H1 (cell line): Measurements from ENCODE around the gene SAT1. TPM values are rescaled to one million over a fixed set of nuclear protein-coding genes. Genes with fewer than 3 reads are reported as not detected.

Experiments used
- CTCF ChIA-PET: fragments of 300-600 bp; sonication (Branson Sonifier 250); formaldehyde crosslinking; loops from one replicate; lab custom pipeline; 2021; ENCODE audit not compliant: partially characterized antibody; lab: Charles Lee
- POLR2A ChIA-PET: fragments of 300-600 bp; sonication (Branson Sonifier 250); formaldehyde crosslinking; loops from one replicate; lab custom pipeline; 2021; ENCODE audit warnings: inconsistent platforms; ENCODE audit not compliant: partially characterized antibody; lab: Charles Lee
- DNase-seq, 2 experiments: peaks; one replicate each; pipeline versions ENCODE4 v3.0.0 to v3.0.0-alpha.2; 2010 to 2022; ENCODE audit warnings: low spot score in 2 of 2, low read depth in 1 of 2, mixed read lengths in 1 of 2
- FAIRE-seq: peaks from 2 replicates; lab custom pipeline; 2011; peaks lifted over from hg19 to GRCh38; lab: Jason Lieb, UNC
- H2AFZ ChIP-seq: 2 replicates; pipeline ENCODE4 v1.8.1; 2012; ENCODE audit warnings: low read length, inconsistent platforms
- H2AK5ac ChIP-seq: 2 replicates; pipeline ENCODE4 v1.6.1; 2013; ENCODE audit warnings: low read depth, low read length
- H2BK120ac ChIP-seq: replicated peaks from 2 replicates; pipeline ENCODE3; 2013; ENCODE audit warnings: low read depth, low read length, inconsistent platforms
- H2BK12ac ChIP-seq: 2 replicates; pipeline ENCODE4 v1.6.1; 2013; ENCODE audit warnings: low read depth, low read length
- H2BK15ac ChIP-seq: 2 replicates; pipeline ENCODE4 v1.6.1; 2013; ENCODE audit warnings: low read length
- H2BK20ac ChIP-seq: 2 replicates; pipeline ENCODE4 v1.6.1; 2013; ENCODE audit warnings: low read length
- H2BK5ac ChIP-seq: 2 replicates; pipeline ENCODE4 v1.6.1; 2013; ENCODE audit warnings: low read depth, low read length
- H3K14ac ChIP-seq: 2 replicates; pipeline ENCODE4 v1.6.1; 2013; ENCODE audit warnings: inconsistent platforms; ENCODE audit not compliant: insufficient read length
- H3K18ac ChIP-seq: 2 replicates; pipeline ENCODE4 v1.6.1; 2013; ENCODE audit warnings: low read length; ENCODE audit errors: extremely low read depth
- H3K23ac ChIP-seq: 2 replicates; pipeline ENCODE4 v1.6.1; 2013; ENCODE audit warnings: inconsistent platforms; ENCODE audit not compliant: insufficient read length
- H3K23me2 ChIP-seq: 2 replicates; pipeline ENCODE4 v1.6.1; 2013; ENCODE audit warnings: low read depth, low read length
- H3K27ac ChIP-seq: 2 replicates; pipeline ENCODE4 v1.6.1; 2011; ENCODE audit warnings: low read depth, low read length, inconsistent platforms
- H3K27me3 ChIP-seq, 4 experiments: replicated peaks in 1 of 4; 1 replicate in 1 of 4; 2 replicates in 3 of 4; pipeline versions ENCODE4 v1.6.1 to v1.8.1; 2011 to 2013; ENCODE audit warnings: low read length in 3 of 4, mild to moderate bottlenecking in 3 of 4, inconsistent platforms in 2 of 4, mixed read lengths in 2 of 4, moderate library complexity in 1 of 4; ENCODE audit not compliant: control insufficient read depth in 3 of 4, insufficient read depth in 3 of 4; ENCODE audit errors: extremely low read depth in 1 of 4
- H3K36me3 ChIP-seq, 4 experiments: 2 replicates each; pipeline versions ENCODE4 v1.6.1 to v1.8.1; 2011 to 2013; ENCODE audit warnings: mild to moderate bottlenecking in 4 of 4, low read length in 3 of 4, moderate library complexity in 2 of 4, control low read depth in 1 of 4, inconsistent platforms in 1 of 4; ENCODE audit not compliant: insufficient read depth in 4 of 4, control insufficient read depth in 2 of 4
- H3K4ac ChIP-seq: replicated peaks from 2 replicates; pipeline ENCODE3; 2013; ENCODE audit warnings: low read length, low read depth, mixed read lengths, inconsistent platforms; ENCODE audit not compliant: insufficient read length
- H3K4me1 ChIP-seq, 4 experiments: replicated peaks in 1 of 4; 1 replicate in 1 of 4; 2 replicates in 3 of 4; pipeline versions ENCODE4 v1.6.1 to v1.8.1; 2011 to 2013; ENCODE audit warnings: low read length in 3 of 4, inconsistent platforms in 2 of 4, mixed read lengths in 1 of 4; ENCODE audit not compliant: insufficient read depth in 4 of 4, control insufficient read depth in 3 of 4
- H3K4me2 ChIP-seq, 2 experiments: 2 replicates each; pipeline versions ENCODE4 v1.6.1 to v1.8.1; 2011 to 2013; ENCODE audit warnings: low read depth in 2 of 2, low read length in 2 of 2, control low read depth in 1 of 2, inconsistent platforms in 1 of 2, mild to moderate bottlenecking in 1 of 2; ENCODE audit not compliant: insufficient read depth in 1 of 2
- H3K4me3 ChIP-seq, 4 experiments: fragments of 200-600, 300-600 bp in 1 of 4; sonication (generic), shearing (Covaris generic), sonication (Bioruptor Twin) in 1 of 4; 2 replicates each; pipeline versions ENCODE4 v1.5.1 to v1.8.1; 2011 to 2016; ENCODE audit warnings: low read length in 4 of 4, low read depth in 3 of 4, control low read depth in 2 of 4, inconsistent platforms in 2 of 4, mild to moderate bottlenecking in 2 of 4, mixed read lengths in 1 of 4, moderate library complexity in 1 of 4; ENCODE audit not compliant: insufficient read depth in 2 of 4; ENCODE audit errors: extremely low read depth in 1 of 4
- H3K56ac ChIP-seq: replicated peaks from 2 replicates; pipeline ENCODE3; 2013; ENCODE audit warnings: low read depth, mild to moderate bottlenecking, mixed read lengths, low read length, inconsistent platforms; ENCODE audit not compliant: insufficient read length
- H3K79me1 ChIP-seq: 2 replicates; pipeline ENCODE4 v1.6.1; 2013; ENCODE audit warnings: low read depth, low read length, control low read depth
- H3K79me2 ChIP-seq, 2 experiments: 2 replicates each; pipeline versions ENCODE4 v1.6.1 to v1.8.1; 2012 to 2013; ENCODE audit warnings: low read length in 2 of 2, mild to moderate bottlenecking in 2 of 2, inconsistent platforms in 1 of 2; ENCODE audit not compliant: insufficient read depth in 2 of 2, control insufficient read depth in 1 of 2
- H3K9ac ChIP-seq, 4 experiments: replicated peaks in 1 of 4; 1 replicate in 1 of 4; 2 replicates in 3 of 4; pipeline versions ENCODE4 v1.6.1 to v1.8.1; 2011 to 2013; ENCODE audit warnings: low read depth in 3 of 4, low read length in 3 of 4, control low read depth in 2 of 4, mild to moderate bottlenecking in 2 of 4, moderate library complexity in 2 of 4, inconsistent platforms in 1 of 4; ENCODE audit errors: extremely low read depth in 1 of 4
- H3K9me3 ChIP-seq, 2 experiments: 2 replicates each; pipeline versions ENCODE4 v1.6.1 to v1.8.1; 2012 to 2013; ENCODE audit warnings: mild to moderate bottlenecking in 2 of 2, moderate library complexity in 2 of 2, control low read depth in 1 of 2, inconsistent platforms in 1 of 2, low read depth in 1 of 2, low read length in 1 of 2, mixed read lengths in 1 of 2; ENCODE audit not compliant: insufficient read depth in 2 of 2
- H4K20me1 ChIP-seq, 2 experiments: replicated peaks in 1 of 2; 2 replicates each; pipeline versions ENCODE3 to v1.8.1; 2011 to 2013; ENCODE audit warnings: inconsistent platforms in 2 of 2, low read length in 2 of 2, mild to moderate bottlenecking in 1 of 2; ENCODE audit not compliant: insufficient read depth in 2 of 2, control insufficient read depth in 1 of 2
- H4K5ac ChIP-seq: 2 replicates; pipeline ENCODE4 v1.6.1; 2013; ENCODE audit warnings: low read length, low read depth, mixed read lengths, inconsistent platforms; ENCODE audit not compliant: insufficient read length
- H4K8ac ChIP-seq: 2 replicates; pipeline ENCODE4 v1.8.0; 2013; ENCODE audit warnings: mild to moderate bottlenecking, moderate library complexity, low read length, inconsistent platforms; ENCODE audit not compliant: insufficient read depth; ENCODE audit errors: extremely low read depth
- H4K91ac ChIP-seq: replicated peaks from 2 replicates; pipeline ENCODE3; 2013; ENCODE audit warnings: low read length, mixed read lengths, inconsistent platforms; ENCODE audit not compliant: insufficient read length
- BCL11A ChIP-seq, 2 experiments: IDR thresholded peaks; one replicate each; pipeline ENCODE4 v1.6.1; 2011; ENCODE audit warnings: low read depth in 2 of 2, low read length in 2 of 2, mild to moderate bottlenecking in 2 of 2
- BRCA1 ChIP-seq: IDR thresholded peaks from 2 replicates; pipeline ENCODE4 v1.6.1; 2012; ENCODE audit warnings: low read depth, low read length, improper control_type of control experiment
- CBX8 ChIP-seq: fragments of 300-800, 300-1000 bp; sonication (generic); IDR thresholded peaks from 2 replicates; pipeline ENCODE4 v1.7.1; 2016; ENCODE audit warnings: low read depth, low read length, borderline replicate concordance
- CEBPB ChIP-seq: IDR thresholded peaks from 2 replicates; pipeline ENCODE4 v1.6.1; 2012; ENCODE audit warnings: low read depth, low read length
- EP300 ChIP-seq, 2 experiments: IDR thresholded peaks; 1 replicate in 1 of 2; 2 replicates in 1 of 2; pipeline ENCODE4 v1.6.1; 2011 to 2012; ENCODE audit warnings: low read depth in 2 of 2, low read length in 2 of 2, mild to moderate bottlenecking in 2 of 2, borderline replicate concordance in 1 of 2, inconsistent platforms in 1 of 2, moderate library complexity in 1 of 2
- JUND ChIP-seq: IDR thresholded peaks from 2 replicates; pipeline ENCODE4 v1.6.1; 2011; ENCODE audit warnings: mild to moderate bottlenecking, improper control_type of control experiment, low read length
- KDM1A ChIP-seq: fragments of 200-600, 300-600 bp; sonication (generic); IDR thresholded peaks from 2 replicates; pipeline ENCODE4 v1.7.1; 2016; ENCODE audit warnings: mild to moderate bottlenecking, low read length, borderline replicate concordance
- KDM4A ChIP-seq: IDR thresholded peaks from one replicate; pipeline ENCODE4 v1.7.1; 2012; ENCODE audit warnings: low read depth, mild to moderate bottlenecking, moderate library complexity, low read length, inconsistent platforms; ENCODE audit not compliant: severe bottlenecking
- KDM5A ChIP-seq: fragments of 200-600 bp; IDR thresholded peaks from 2 replicates; pipeline ENCODE4 v1.7.1; 2012; ENCODE audit warnings: mild to moderate bottlenecking, low read length, inconsistent platforms, mixed read lengths
- SIRT6 ChIP-seq: IDR thresholded peaks from one replicate; pipeline ENCODE4 v1.7.1; 2012; ENCODE audit warnings: low read length, inconsistent platforms
- TEAD4 ChIP-seq: IDR thresholded peaks from 2 replicates; pipeline ENCODE4 v1.6.1; 2012; ENCODE audit warnings: low read depth, low read length, inconsistent platforms, mixed read lengths
- polyA plus RNA-seq, 7 experiments: library from polyadenylated mRNA; depleted of rRNA in 3 of 7; stranded (reverse) in 5 of 7; unstranded in 2 of 7; fragments of >200 nt in 5 of 7; fragments of 200-250 nt in 2 of 7; gene quantifications; 1 replicate in 5 of 7; 2 replicates in 1 of 7; 4 replicates in 1 of 7; pipeline versions ENCODE4 v1.2.1 to v1.2.3, GENCODE V29; 2011 to 2013; ENCODE audit warnings: missing spikeins in 2 of 7, mixed read lengths in 2 of 7
- total RNA-seq: library from RNA; stranded (reverse); fragmentation: NEBNext Ultra II Directional; extraction: Animal tissue kit (Norgen Biotek cat#: 25700); gene quantifications from 2 replicates; pipeline ENCODE4 v1.2.1, GENCODE V29; 2021
- TF ChIP-seq, protein P1 (sequence below): IDR thresholded peaks from 2 replicates; pipeline ENCODE4 v1.6.1; 2012; ENCODE audit warnings: inconsistent platforms

SAT1 gene
- total and polyA plus RNA-seq, 2 of the 8 experiments (the other 6 are each of a cell fraction or from before 2014, with no cell fraction given), result 29.2 to 36.8 TPM

- no peak overlapping the region for H4K8ac ChIP-seq
- H3K56ac ChIP-seq, result no peak overlapping the region
- no peak overlapping the region for H4K91ac ChIP-seq
- H3K79me2 ChIP-seq, result no peaks in the 10 kb centered on the region
- FAIRE-seq, result no peak
- no peaks in the 10 kb centered on the region for H3K4me1 ChIP-seq
- H3K4ac ChIP-seq, result no peak overlapping the region
- no peak overlapping the region for H4K5ac ChIP-seq
- DNase-seq, result no peak
- no peak overlapping the region for H2BK15ac ChIP-seq
- H3K23ac ChIP-seq, result no peak overlapping the region
- ChIA-PET POLR2A (interaction anchor here (0.6 kb wide), 1 partner anchor 19 kb away, joined by 3 read pairs; no protein-coding TSS in a partner anchor), CTCF (interaction anchor here (0.6 kb wide), 1 partner anchor 636 kb away, joined by 3 read pairs; no protein-coding TSS in a partner anchor)
- H3K36me3 ChIP-seq, result no peaks in the 10 kb centered on the region
- no peaks in the 10 kb centered on the region for H3K23me2 ChIP-seq
- H3K27me3 ChIP-seq, result no peaks in the 10 kb centered on the region
- H2BK12ac ChIP-seq, result no peak overlapping the region
- H2BK5ac ChIP-seq, result no peak overlapping the region
- H2BK20ac ChIP-seq, result no peak overlapping the region
- no peaks in the 10 kb centered on the region for H3K9me3 ChIP-seq
- no peak overlapping the region for H2BK120ac ChIP-seq
- no peak overlapping the region for H3K9ac ChIP-seq
- H3K4me3 ChIP-seq, result no peak overlapping the region
- H2AFZ ChIP-seq, result no peak overlapping the region
- H3K14ac ChIP-seq, result no peak overlapping the region
- no peak overlapping the region for H3K4me2 ChIP-seq
- no peaks in the 10 kb centered on the region for H4K20me1 ChIP-seq
- no peak overlapping the region for H3K27ac ChIP-seq
- H3K79me1 ChIP-seq, result no peaks in the 10 kb centered on the region
- H3K18ac ChIP-seq, result no peak overlapping the region
- H2AK5ac ChIP-seq, result no peak overlapping the region
- no peak for TF ChIP-seq KDM4A
- TF ChIP-seq, protein P1, sequence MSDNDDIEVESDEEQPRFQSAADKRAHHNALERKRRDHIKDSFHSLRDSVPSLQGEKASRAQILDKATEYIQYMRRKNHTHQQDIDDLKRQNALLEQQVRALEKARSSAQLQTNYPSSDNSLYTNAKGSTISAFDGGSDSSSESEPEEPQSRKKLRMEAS, result no peak
- no peak for TF ChIP-seq CBX8
- no peak for TF ChIP-seq BCL11A (IDR thresholded peaks at IDR 0.05; ENCODE audit: low read depth in 2 of 2, low read length in 2 of 2)
- TF ChIP-seq SIRT6, result no peak
- no peak for TF ChIP-seq CEBPB
- no peak for TF ChIP-seq EP300 (IDR thresholded peaks at IDR 0.05; ENCODE audit: borderline replicate concordance in 1 of 2, low read depth in 2 of 2, low read length in 2 of 2)
- TF ChIP-seq KDM5A, result no peak
- no peak for TF ChIP-seq BRCA1
- no peak for TF ChIP-seq KDM1A
- no peak for TF ChIP-seq JUND
- no peak for TF ChIP-seq TEAD4
Measured at GRCh38 chrX:23826653-23827052, 43.7 kb downstream of the SAT1 start.
